ENCODE results near the gene CMIP.

CMIP gene

DNA sequence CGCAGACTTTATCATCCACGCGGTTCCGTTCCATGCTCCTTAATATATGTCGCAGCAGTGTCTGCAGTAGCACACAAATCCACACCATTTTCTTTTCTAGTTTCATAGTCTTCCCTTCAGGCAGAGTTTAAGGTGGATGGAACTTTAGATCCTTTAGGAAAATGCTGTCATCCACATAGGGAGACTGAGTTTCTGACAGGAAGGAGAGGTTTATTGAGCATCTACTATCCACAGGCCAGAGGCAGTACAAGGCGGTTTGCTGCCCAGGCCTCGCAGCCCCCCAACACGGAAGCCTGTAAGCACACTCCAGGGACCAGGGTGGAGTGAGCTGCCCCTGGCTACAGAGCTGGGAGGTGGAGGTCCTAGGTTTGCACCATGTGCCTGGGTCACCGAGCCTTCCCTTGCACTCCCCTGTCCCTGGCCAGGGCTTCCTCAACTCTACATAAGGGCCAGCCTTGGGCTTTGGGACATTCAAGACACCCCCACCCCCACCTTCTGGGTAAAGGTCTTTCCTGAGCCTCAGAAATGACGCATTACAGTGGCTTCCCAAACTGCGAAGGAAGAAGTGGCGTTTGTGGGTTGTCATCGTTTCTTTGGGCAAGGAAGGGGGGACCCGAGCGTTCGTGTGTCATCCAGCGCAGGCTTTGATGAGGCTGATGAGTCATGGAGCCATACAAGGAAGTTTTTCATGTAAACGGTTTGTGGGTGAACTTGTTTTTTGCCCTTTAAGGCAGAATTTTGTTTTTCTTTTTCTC, 188.0 kb downstream of the CMIP start:
- no peaks in the 10 kb centered on the region for H3K27me3 ChIP-seq (ENCODE audit: insufficient read depth, insufficient read length)
- DNase-seq (ENCODE audit: low read depth, low spot score), result no peak

DNA sequence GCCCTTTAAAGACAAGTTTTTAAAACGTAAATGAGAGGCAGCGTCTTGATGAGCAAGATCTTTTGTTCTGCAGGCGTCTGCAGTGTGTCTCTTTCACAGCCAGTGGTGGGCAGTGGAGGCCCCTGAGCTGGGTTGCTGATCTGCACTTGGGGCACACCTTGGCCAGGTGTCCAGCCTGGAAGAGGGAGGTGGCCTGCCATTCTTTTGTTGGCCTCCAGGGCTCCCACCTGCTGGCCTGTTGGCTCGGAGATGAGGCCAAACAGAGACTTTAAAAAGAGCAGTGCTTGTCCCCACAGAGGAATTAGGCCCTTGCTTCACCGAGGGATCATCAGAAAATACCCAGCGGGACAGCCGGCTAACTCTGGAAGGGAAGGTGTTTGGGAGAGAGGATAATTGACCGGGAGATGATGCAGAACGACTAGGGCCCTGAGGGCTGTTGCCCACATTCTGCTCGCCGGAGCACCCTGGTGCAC, 188.6 kb downstream of the CMIP start:
- Histone ChIP-seq H3K9ac (ENCODE audit: insufficient read length, low read depth) (no peak overlapping the region), H3K9me3 (ENCODE audit: insufficient read depth, low read length) (no peaks in the 10 kb centered on the region), H3K4me3 (ENCODE audit: insufficient read length, low read depth) (no peak overlapping the region), H3K4me1 (ENCODE audit: insufficient read depth, insufficient read length) (peaks cover 33% of the 10 kb centered on the region), H3K36me3 (ENCODE audit: insufficient read depth, insufficient read length, low read length) (peaks cover 8% of the 10 kb centered on the region), H3K27me3 (ENCODE audit: insufficient read depth, insufficient read length) (no peaks in the 10 kb centered on the region)
- TF ChIP-seq ZNF274 (IDR thresholded peaks at IDR 0.05; ENCODE audit: low read depth, low read length) (no peak), SUZ12 (IDR thresholded peaks at IDR 0.05; ENCODE audit: extremely low read depth, insufficient read depth, insufficient read length) (no peak), YY1 (IDR thresholded peaks at IDR 0.05; ENCODE audit: insufficient read depth, insufficient read length) (no peak)
- no peak for DNase-seq (ENCODE audit: low read depth, low spot score)

More for the DNA sequence above, 188.0 kb downstream of the CMIP start:
- H3K9me3 ChIP-seq (ENCODE audit: insufficient read depth, low read length), result no peaks in the 10 kb centered on the region
- peaks cover 30% of the 10 kb centered on the region for H3K4me1 ChIP-seq (ENCODE audit: insufficient read depth, insufficient read length)
- peaks cover 8% of the 10 kb centered on the region for H3K36me3 ChIP-seq (ENCODE audit: insufficient read depth, insufficient read length, low read length)
- H3K4me3 ChIP-seq (ENCODE audit: insufficient read length, low read depth), result no peak overlapping the region
- no peak for TF ChIP-seq ZNF274 (IDR thresholded peaks at IDR 0.05; ENCODE audit: low read depth, low read length)
- no peak for TF ChIP-seq YY1 (IDR thresholded peaks at IDR 0.05; ENCODE audit: insufficient read depth, insufficient read length)
- no peak for TF ChIP-seq SUZ12 (IDR thresholded peaks at IDR 0.05; ENCODE audit: extremely low read depth, insufficient read depth, insufficient read length)
- no peak overlapping the region for H3K9ac ChIP-seq (ENCODE audit: insufficient read length, low read depth)

GRCh38 chr16:81633680-81634379, 189.2 kb downstream of the CMIP start:
- H3K27me3 ChIP-seq (ENCODE audit: insufficient read depth, insufficient read length), result no peaks in the 10 kb centered on the region
- peaks cover 4% of the 10 kb centered on the region for H3K36me3 ChIP-seq (ENCODE audit: insufficient read depth, insufficient read length, low read length)
- no peak for TF ChIP-seq YY1 (IDR thresholded peaks at IDR 0.05; ENCODE audit: insufficient read depth, insufficient read length)
- no peak for TF ChIP-seq ZNF274 (IDR thresholded peaks at IDR 0.05; ENCODE audit: low read depth, low read length)
- TF ChIP-seq SUZ12 (IDR thresholded peaks at IDR 0.05; ENCODE audit: extremely low read depth, insufficient read depth, insufficient read length), result no peak
- peaks cover 36% of the 10 kb centered on the region for H3K4me1 ChIP-seq (ENCODE audit: insufficient read depth, insufficient read length)
- H3K9me3 ChIP-seq (ENCODE audit: insufficient read depth, low read length), result no peaks in the 10 kb centered on the region
- peak overlapping the region; percentile 45 for H3K9ac ChIP-seq (ENCODE audit: insufficient read length, low read depth)
- no peak for DNase-seq (ENCODE audit: low read depth, low spot score)
- no peak overlapping the region for H3K4me3 ChIP-seq (ENCODE audit: insufficient read length, low read depth)

DNA sequence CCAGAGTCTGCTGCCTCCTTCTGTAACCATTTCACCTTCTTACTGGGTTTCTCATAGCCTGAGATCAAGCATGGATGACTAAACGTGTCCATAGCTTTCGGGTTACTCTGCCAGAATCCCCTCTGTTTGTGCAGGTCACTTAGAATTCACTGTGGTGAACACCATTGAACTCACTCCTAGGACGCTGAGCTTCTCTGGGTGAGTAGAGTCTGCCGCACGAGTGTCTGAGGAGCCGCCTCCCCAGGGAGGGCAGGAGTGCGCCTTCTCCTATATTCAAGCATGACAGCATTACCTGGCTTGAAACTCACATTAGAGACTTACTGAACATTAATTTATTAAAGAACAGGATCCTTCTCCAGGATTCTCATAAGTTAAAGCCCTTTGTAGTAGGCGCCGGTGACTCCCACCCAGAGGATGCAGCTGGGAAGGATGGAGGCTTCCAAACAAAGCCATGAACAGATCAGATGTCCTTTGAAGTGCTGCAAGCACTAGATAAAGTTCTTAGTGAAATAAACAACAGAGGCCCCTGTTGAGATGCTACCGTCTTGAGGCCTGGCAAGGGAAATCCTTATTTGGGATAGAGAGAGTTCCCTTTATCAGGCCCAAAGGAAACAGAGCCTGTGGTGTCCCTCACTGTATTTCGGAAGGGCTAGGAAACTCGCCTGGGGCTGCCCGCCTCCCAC, 189.9 kb downstream of the CMIP start:
- TF ChIP-seq SUZ12 (IDR thresholded peaks at IDR 0.05; ENCODE audit: extremely low read depth, insufficient read depth, insufficient read length), result no peak
- no peak overlapping the region for H3K4me3 ChIP-seq (ENCODE audit: insufficient read length, low read depth)
- DNase-seq (ENCODE audit: low read depth, low spot score), result no peak
- peaks cover 4% of the 10 kb centered on the region for H3K36me3 ChIP-seq (ENCODE audit: insufficient read depth, insufficient read length, low read length)
- H3K9me3 ChIP-seq (ENCODE audit: insufficient read depth, low read length), result no peaks in the 10 kb centered on the region
- H3K27me3 ChIP-seq (ENCODE audit: insufficient read depth, insufficient read length), result no peaks in the 10 kb centered on the region
- no peak overlapping the region for H3K9ac ChIP-seq (ENCODE audit: insufficient read length, low read depth)
- H3K4me1 ChIP-seq (ENCODE audit: insufficient read depth, insufficient read length), result peaks cover 37% of the 10 kb centered on the region

- Histone ChIP-seq H3K36me3 (ENCODE audit: insufficient read depth, insufficient read length, low read length) (no peaks in the 10 kb centered on the region), H3K4me3 (ENCODE audit: insufficient read length, low read depth) (no peak overlapping the region), H3K9me3 (ENCODE audit: insufficient read depth, low read length) (no peaks in the 10 kb centered on the region), H3K4me1 (ENCODE audit: insufficient read depth, insufficient read length) (peaks cover 37% of the 10 kb centered on the region), H3K9ac (ENCODE audit: insufficient read length, low read depth) (no peak overlapping the region), H3K27me3 (ENCODE audit: insufficient read depth, insufficient read length) (no peaks in the 10 kb centered on the region)
- DNase-seq (ENCODE audit: low read depth, low spot score), result no peak
- TF ChIP-seq YY1 (IDR thresholded peaks at IDR 0.05; ENCODE audit: insufficient read depth, insufficient read length) (no peak), SUZ12 (IDR thresholded peaks at IDR 0.05; ENCODE audit: extremely low read depth, insufficient read depth, insufficient read length) (no peak), ZNF274 (IDR thresholded peaks at IDR 0.05; ENCODE audit: low read depth, low read length) (no peak)
Measured at GRCh38 chr16:81635063-81635937, 190.7 kb downstream of the CMIP start.

DNA sequence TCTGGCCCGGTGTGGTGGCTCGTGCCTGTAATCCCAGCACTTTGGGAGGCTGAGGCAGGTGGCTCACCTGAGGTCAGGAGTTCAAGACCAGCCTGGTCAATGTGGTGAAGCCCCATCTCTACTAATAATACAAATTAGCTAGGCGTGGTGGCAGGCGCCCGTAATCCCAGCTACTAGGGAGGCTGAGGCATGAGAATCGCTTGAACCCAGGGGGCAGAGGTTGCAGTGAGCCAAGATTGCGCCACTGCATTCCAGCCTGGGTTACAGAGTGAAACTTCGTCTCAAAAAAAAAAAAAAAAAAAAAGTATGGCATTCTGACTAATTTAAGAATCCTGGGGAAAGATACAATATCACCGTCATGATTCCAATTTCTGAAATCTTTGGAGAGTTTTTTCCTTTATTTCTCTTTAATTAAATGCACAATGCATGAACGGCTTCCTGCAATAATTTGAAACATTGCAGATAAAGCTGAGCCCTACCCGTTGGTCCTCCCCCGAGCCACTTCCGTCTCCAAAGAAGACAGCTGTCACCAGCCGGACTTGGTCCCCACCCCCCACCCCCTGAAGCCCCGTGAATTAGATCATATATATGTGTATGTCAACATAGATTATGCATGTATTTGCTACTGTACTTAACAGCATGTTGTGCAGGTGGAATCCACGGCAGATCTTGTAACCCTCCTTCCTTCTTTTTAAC, 191.8 kb downstream of the CMIP start:
- Histone ChIP-seq H3K4me3 (ENCODE audit: insufficient read length, low read depth) (no peak overlapping the region), H3K4me1 (ENCODE audit: insufficient read depth, insufficient read length) (peaks cover 33% of the 10 kb centered on the region)
- DNase-seq (ENCODE audit: low read depth, low spot score), result no peak

More for the DNA sequence above, 191.8 kb downstream of the CMIP start:
- TF ChIP-seq ZNF274 (IDR thresholded peaks at IDR 0.05; ENCODE audit: low read depth, low read length), result no peak
- TF ChIP-seq YY1 (IDR thresholded peaks at IDR 0.05; ENCODE audit: insufficient read depth, insufficient read length), result no peak
- TF ChIP-seq SUZ12 (IDR thresholded peaks at IDR 0.05; ENCODE audit: extremely low read depth, insufficient read depth, insufficient read length), result no peak
- Histone ChIP-seq H3K27me3 (ENCODE audit: insufficient read depth, insufficient read length) (no peaks in the 10 kb centered on the region), H3K36me3 (ENCODE audit: insufficient read depth, insufficient read length, low read length) (peaks cover 6% of the 10 kb centered on the region), H3K9me3 (ENCODE audit: insufficient read depth, low read length) (no peaks in the 10 kb centered on the region), H3K9ac (ENCODE audit: insufficient read length, low read depth) (no peak overlapping the region)

Measured in NT2/D1 (cell line).